Activated CD8-positive, alpha-beta memory T cell treated with anti-CD3 and anti-CD28 coated beads, Interleukin-2, amount 50 U/mL, for 48 hours (primary cell): Measurements from ENCODE around the gene MN1.

Source experiments
- DNase-seq: peaks from one replicate; pipeline ENCODE4 v3.0.0-alpha.2; 2020

Gene MN1

DNA sequence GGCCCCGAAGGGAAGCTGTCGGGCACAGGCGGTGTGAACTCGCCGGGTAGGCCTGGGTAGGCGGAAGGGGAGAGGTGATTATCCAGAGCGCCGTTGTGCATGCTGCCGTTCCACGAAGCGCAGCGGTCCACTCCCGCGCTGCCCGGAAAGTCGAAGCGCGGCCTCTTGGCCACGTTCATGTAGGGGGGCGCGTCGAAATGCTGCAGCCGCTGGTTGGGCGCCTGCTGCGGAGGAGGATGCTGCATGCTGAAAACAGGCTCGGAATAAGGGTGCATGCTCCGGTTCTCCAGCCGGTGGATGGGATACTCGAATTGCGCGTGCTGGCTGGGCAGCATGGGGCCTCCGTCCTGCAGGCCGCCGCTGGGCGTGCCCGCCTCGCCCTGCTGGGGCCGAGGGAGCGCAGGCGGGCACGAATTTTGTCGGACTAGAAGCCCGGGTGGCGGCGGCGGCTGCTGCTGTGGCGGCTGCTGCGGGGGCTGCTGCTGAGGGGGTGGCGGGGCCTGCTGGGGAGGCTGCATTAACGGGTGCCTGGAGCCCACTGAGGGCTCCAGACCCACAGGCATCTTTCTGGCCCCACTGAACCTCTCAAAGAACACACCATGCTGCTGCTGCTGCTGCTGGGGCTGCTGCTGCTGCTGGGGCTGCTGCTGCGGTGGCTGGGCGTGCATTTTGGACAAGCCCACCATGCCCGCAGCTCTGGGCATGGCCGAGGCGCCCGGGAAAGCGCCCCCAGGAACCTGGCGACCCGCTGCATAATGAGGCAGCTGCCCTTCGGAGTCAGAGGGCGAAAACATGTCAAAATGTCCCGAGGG is 2.3 kb downstream of the MN1 start:
- no peak for DNase-seq

DNA sequence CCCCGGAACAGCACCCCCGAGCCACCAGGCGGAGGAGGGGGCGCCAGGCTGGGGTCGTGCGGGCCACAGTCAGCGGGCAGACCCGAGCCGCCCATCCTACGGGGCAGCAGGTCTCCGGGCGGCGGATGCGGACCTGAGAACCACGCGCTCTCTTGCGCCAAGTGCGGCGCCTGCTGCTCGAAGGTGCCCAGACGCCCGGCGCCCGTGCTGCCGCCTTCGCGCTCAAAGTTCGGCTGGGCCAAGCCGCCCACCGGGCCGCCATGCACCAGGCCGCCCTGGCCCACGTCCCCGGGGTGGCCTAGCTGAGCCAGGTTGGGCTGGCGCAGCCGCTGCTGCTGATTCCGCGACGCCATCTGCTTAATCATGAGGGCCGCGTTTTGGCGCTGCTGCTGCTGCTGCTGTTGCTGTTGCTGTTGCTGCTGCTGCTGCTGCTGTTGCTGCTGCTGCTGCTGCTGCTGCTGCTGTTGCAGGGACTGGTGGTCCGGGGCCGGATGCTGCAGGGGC is 3.0 kb downstream of the MN1 start:
- no peak for DNase-seq

DNA sequence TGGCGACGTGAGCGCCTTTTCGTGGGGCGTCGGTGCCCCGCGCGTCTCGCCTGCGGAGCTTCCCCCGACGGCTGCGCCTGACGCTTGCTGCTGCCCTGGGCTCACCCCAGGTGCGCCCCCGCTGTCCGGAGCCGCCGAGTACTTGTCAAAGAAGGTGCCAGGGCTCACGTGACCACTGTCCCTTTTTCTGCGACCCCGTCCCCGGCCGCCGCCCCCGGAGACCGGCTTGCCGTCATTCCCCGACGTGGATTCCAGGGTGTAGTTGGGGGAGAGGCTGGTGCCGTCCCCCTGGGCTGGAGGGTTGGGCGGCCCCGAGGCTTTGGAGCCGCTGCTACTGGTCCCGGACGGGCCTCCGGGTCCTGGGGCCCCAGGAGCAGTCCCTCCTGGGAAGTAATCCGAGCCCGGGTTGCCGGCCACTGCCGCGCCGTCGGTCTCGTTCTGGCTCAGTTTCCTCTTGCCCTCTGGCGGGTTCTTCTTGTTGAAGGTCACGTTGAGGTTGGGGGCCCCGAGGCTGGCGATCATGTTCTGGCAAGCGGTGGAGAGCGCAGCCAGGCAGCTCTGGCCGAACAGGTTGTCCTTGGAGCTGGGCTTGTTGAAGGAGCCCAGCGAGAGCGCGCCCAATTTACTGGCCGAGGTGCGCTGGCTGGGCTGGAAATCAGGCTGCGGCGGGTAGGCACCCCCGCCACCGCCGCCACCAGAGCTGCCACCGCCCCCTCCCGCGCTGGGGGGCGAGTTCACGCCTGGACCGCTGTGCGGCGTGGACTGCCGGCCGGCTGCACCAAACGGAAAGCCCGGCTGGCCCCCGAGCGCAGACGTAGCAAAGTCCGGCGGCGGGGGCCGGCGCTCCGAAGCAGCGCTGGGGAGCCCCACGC is 3.8 kb downstream of the MN1 start:
- no peak for DNase-seq

- DNase-seq, result no peak
Measured at GRCh38 chr22:27796829-27797519, 4.6 kb downstream of the MN1 start.

DNA sequence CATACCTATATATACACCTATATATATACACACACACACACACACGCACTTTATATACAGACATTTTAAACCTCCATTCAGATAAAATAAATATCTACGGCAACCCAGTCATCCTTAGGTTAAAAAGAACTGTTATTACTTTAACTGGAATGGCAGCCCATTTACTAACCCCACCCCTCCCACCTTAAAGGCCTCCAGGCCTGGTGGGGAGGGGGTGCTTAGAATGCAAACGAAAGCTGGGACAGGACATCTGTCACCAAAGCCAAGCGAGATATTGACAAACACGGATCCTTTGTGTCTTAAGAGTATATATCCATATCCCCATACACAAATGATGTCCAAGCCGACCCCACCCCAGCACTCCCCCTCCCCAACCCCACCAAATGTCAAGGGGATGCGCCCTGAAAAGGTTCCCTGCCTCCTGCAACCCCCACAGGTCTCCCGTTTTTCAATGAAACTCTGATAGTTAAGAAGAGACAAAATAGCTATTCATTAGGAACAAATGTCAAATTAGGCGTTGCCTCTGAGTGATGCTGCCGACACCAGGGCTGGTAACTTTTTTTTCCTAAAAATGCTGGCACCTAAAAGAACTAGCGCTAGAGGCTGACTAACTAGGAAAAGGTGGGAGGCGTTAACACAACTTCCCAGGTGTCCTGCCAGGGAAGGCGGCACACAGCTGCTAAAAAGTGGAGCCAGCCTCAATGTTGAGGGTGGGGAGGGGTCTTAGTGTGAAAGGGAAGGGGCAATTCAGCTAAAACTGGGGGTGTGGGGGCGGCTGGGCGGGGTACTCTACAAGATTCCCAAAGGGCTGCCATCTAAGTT is 5.6 kb downstream of the MN1 start:
- no peak for DNase-seq

GRCh38 chr22:27795053-27795452 is 6.5 kb downstream of the MN1 start:
- DNase-seq, result no peak

- DNase-seq, result no peak
Measured at GRCh38 chr22:27794226-27794625, 7.3 kb downstream of the MN1 start.

GRCh38 chr22:27793576-27793975 is 8.0 kb downstream of the MN1 start:
- no peak for DNase-seq

- DNase-seq, result no peak
Measured at GRCh38 chr22:27792452-27793161, 8.9 kb downstream of the MN1 start.

DNA sequence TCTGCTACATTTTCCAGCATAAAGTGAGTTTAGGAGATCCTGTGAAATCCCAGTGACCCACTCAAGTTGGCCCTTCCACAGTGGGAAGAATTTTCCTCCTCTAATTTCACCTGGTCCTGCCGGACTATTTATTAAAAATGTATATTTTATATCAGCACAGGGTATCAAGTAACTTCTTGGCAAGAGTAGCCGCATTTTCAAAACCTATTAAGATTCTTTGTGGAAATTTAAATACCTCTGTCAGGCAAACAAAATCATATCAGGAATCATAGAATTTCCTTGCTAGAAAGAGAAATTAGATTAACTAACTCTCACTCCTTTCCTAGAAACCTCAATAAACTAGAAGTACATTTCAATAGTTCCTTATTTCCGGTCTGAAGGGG is 9.7 kb downstream of the MN1 start:
- no peak for DNase-seq

GRCh38 chr22:27791159-27791858 is 10.2 kb downstream of the MN1 start:
- no peak for DNase-seq

DNA sequence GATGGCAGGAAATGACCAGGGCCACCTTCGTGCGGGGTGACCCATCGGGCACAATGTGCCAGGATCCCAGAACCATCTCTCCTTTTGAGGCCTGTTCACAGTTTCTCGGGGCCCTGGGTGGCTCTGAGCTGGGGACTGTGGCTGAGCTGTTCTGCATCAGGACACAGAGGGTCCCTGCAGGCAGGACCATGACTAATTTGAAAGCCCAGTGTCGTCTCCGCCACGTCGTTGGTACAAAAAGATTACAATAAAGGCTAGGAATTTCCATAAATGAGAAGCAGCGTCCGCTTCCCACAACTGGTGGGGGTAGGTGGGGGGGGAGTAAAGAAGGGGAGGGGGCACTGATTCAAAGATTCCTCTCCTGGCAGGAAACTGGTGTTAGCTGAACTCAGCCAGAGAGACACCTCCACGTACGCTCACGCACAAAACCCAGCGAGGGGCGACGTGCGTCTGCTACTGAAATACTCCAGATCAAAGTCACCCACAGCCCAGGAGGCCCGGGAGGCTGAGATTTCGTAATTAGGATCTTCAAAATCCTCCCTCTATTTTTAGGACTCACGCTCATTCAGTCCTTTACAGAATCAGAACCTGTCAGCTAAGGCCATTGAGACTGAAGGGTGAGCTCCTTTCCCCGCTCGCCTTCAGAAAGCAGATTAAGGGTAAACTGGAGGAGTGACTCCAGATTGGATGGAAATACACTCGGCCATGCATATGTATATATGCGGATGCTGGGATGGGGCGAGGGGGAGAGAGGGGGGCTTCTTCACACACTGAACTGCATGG is 11.0 kb downstream of the MN1 start:
- DNase-seq, result no peak

DNA sequence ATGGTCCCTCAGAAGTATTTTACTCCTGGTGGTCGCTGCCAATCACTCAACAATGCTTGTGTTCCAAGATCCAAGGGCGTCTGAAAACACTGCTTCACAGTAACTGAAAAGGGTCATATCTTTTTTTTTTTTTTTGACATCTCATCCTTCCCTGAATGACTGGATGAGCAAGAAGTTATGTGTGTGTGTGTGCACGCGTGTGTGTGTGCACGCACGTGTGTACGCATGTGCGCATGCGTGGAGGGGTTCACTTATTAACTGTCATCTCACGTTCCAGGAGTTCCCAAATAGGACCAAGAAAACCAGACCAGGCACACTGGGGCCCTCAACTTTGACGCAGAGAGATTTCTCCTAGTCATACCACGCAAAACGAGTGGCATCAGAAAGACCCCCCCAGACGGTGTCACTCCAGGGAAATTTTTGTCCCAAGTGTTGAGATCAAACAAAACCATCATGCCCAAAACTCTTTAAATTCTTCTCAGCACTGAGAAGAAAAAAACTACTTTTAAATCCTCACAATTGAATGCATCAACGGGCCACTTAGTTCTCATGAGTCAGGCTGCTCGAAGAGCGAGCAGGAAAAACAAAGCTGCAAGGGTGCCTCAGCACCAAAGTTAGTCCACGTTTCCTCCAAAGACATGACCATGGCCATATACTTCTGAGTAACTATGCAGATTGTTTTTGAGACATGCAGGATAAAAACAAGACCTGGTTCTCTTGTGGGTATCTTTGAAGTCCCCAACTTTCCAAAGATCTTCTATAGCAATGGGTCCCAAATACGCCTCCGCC is 12.9 kb downstream of the MN1 start:
- no peak for DNase-seq

- DNase-seq, result no peak
Measured at GRCh38 chr22:27786965-27787364, 14.6 kb downstream of the MN1 start.

DNA sequence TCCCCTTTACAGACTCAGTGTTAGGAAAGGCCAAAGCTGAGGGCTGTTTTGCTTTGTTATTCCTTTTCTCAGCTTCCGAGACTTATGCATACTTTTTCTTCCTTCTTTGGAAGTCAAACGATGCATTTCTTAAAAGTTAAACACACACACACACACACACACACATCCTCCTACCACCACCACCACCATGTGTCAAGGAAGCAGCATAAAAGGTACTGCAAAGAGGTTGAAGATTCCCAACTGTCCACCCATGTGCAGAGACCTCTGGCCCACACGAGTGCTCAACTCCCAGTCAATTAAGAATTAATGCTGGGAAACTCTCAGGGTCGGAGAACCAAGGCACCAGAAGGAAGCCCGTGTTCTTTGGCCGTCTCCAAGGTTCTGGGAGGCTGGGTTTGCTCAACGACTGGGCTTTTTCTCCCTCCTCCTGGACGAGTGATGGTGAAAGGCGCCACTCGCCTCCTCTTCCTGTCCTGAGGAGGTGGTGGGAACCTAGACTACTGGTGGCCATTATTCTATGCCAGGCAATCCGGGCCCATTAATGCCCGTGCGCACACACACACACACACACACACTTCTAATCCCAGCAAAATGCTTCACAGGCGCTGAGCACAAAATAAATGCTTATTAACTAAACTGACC is 15.1 kb downstream of the MN1 start:
- no peak for DNase-seq

- DNase-seq, result no peak
Measured at GRCh38 chr22:27785831-27786230, 15.7 kb downstream of the MN1 start.

- no peak for DNase-seq
Measured at GRCh38 chr22:27784120-27784475, 17.5 kb downstream of the MN1 start.

DNA sequence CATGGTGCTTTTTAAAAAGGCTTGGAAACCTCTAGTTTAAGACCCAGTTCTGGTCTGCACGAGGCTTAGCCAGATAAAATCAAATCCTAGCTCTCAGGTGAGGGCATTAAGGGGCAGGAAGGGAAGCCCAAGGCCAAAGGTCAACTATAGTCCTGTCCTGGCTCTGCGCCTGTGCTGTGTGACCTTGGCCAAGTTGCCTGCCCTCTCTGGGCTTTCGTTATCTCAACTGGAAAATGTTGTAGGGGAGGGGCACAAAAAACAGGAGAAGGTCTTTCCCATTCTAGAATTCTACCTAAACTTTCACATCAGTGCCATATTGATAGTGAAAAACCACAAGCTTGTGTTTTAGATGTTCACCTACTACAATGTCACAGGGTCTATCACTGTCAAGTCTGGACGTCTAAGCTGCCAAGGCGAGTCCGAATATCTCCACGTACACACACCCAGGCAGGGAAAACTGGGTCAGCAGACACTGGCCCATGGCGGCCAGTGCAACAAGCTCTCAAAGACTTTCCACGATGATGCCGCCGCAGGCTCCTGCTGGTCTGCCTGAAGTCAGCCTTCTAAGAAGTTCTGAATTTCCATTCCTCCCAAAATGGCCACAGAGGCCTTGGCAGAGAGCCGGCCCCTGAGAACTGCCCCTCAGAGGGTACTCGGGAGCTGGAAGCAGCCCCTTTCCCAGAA is 18.0 kb downstream of the MN1 start:
- DNase-seq, result no peak
